Activated CD8-positive, alpha-beta memory T cell treated with anti-CD3 and anti-CD28 coated beads, Interleukin-2, amount 10 ng/mL, durations not matched to agents 7 days and 5 days (primary cell): Measurements from ENCODE around the gene MUC6. TPM values are rescaled to one million over a fixed set of nuclear protein-coding genes. Genes with fewer than 3 reads are reported as not detected.

ENCODE experiments used
- ATAC-seq: fragments of 150-1000 bp; cut with Tn5 transposase; one replicate; pipeline ENCODE4 v1.10.0; 2021; ENCODE audit warnings: moderate library complexity
- CTCF ChIA-PET: fragments of 350-600 bp; sonication (Branson Sonifier 250); formaldehyde crosslinking; loops from one replicate; lab custom pipeline; 2021; ENCODE audit warnings: antibody characterized with exemption; lab: Charles Lee
- DNase-seq: peaks from one replicate; pipeline ENCODE4 v3.0.0-alpha.2; 2020
- H3K27ac Mint-ChIP-seq: one replicate; pipeline ENCODE4 v1.8.0; 2021; ENCODE audit warnings: mild to moderate bottlenecking, mixed read lengths
- H3K27me3 Mint-ChIP-seq: one replicate; pipeline ENCODE4 v1.8.0; 2021; ENCODE audit warnings: mixed read lengths
- H3K36me3 Mint-ChIP-seq: one replicate; pipeline ENCODE4 v1.8.0; 2021; ENCODE audit warnings: mild to moderate bottlenecking, mixed read lengths
- H3K4me1 Mint-ChIP-seq: one replicate; pipeline ENCODE4 v1.8.0; 2021; ENCODE audit warnings: mixed read lengths
- H3K4me3 Mint-ChIP-seq: one replicate; pipeline ENCODE4 v1.8.0; 2021; ENCODE audit warnings: mild to moderate bottlenecking, moderate library complexity, mixed read lengths
- H3K9me3 Mint-ChIP-seq: one replicate; pipeline ENCODE4 v1.8.0; 2022; ENCODE audit warnings: low read depth, mixed read lengths
- total RNA-seq, 2 experiments: library from RNA; stranded (reverse); gene quantifications; one replicate each; pipeline ENCODE4 v1.2.3, GENCODE V29; 2021

MUC6 gene
- total RNA-seq, 2 experiments from 2014 or later = not detected

DNA sequence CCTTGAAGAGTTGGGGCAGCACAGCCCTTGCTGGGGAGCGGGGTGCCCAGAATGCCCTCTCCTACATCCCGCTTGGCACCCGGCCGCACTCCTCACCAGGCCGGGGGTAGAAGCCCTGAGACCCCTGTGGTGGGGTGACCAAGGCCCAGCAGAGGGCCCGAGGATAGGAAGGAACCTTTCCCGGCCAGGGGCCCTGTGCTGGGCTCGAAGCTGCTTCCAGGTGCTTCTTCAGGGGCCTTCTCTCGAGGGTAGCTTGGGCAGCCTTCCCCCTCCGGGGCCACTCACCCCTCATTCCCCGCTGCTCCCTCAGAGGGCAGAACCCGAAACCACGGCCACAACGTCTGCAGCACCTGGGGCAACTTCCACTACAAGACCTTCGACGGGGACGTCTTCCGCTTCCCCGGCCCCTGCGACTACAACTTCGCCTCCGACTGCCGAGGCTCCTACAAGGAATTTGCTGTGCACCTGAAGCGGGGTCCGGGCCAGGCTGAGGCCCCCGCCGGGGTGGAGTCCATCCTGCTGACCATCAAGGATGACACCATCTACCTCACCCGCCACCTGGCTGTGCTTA lies 38.9 kb upstream of the MUC6 start:
- H3K36me3 Mint-ChIP-seq = no peaks in the 10 kb centered on the region
- ATAC-seq (no peak), DNase-seq (no peak)
- H3K27ac Mint-ChIP-seq = no peak overlapping the region
- CTCF ChIA-PET = no interaction called here
- H3K9me3 Mint-ChIP-seq = no peaks in the 10 kb centered on the region
- H3K27me3 Mint-ChIP-seq = no peaks in the 10 kb centered on the region
- H3K4me3 Mint-ChIP-seq = no peak overlapping the region
- H3K4me1 Mint-ChIP-seq = no peaks in the 10 kb centered on the region

DNA sequence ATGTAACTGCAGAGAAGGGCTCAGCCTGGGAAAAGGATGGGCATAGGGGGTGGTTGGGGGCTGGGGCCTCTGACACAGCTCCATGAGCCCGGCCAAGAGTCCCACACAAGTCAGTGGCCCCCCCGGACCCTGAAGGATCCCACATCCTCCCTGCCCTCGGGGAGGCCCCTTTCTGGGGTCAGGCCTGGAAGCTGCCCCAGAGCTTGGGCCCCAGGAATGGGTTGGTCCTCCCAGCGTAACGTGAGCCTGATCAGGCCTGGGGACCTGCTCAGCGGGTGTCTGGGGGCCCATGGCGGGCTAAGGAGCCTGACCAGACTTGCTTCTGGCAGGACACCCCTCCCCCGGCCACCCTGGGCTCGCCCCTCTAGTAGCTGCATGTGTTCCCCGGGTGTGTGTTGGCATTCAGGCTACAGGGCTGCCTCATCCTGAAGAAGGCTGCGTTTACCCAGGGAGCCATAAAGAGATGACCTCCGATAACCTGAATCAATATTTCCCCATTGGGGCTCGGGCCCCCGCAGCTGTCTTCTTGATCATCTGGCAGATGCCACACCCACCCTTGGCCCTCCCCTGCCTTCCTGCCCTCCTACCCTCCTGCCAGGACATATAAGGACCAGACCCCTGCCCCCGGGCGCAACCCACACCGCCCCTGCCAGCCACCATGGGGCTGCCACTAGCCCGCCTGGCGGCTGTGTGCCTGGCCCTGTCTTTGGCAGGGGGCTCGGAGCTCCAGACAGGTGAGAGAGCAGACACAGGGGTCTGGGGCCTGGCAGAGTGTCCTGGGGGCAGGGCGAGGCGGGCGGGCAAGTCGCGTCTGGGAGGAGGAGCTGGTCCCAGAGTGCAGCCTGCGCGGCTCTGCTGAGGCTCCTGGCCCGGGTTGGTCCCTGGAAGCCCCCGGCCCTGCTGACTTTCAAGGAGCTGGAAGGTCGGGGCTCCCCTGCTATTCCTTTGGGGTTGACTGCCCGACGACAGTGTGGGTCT lies 38.0 kb upstream of the MUC6 start, which contains the start of gene MUC2:
MUC2 (plus strand) TSS at position 631 of the 978 bp plus-strand sequence.
- Mint-ChIP-seq H3K9me3 (no peaks in the 10 kb centered on the region), H3K36me3 (no peaks in the 10 kb centered on the region), H3K27me3 (no peaks in the 10 kb centered on the region), H3K4me3 (no peak within 1 kb of the TSS), H3K4me1 (no peaks in the 10 kb centered on the region), H3K27ac (no peak within 1 kb of the TSS)
- ATAC-seq (no peak), DNase-seq (no peak)
- CTCF ChIA-PET = no interaction called here

DNA sequence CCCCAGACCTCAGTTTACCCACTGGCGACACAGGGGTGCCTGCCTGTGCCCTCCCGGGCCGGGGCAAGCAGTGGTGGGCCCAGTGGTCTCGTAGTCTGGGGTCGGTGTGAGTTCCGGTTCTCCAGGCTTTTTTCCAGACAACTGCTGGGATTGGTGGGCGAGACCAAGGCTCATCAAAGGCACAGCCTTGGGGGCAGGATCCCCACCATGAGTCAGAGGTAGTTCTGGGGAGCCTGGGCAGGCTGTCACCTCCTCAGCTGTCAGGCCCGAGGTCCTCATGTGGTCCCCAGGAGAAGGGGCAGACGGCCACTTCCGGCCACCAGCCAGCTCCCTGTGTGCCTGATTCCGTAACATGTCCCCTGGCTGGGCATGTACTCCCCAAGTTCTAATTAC lies 37.3 kb upstream of the MUC6 start:
- Mint-ChIP-seq H3K4me3 (no peak overlapping the region), H3K36me3 (no peaks in the 10 kb centered on the region), H3K27me3 (no peaks in the 10 kb centered on the region), H3K9me3 (no peaks in the 10 kb centered on the region), H3K4me1 (no peaks in the 10 kb centered on the region), H3K27ac (no peak overlapping the region)
- CTCF ChIA-PET = no interaction called here
- DNase-seq = no peak
- ATAC-seq = no peak

DNA sequence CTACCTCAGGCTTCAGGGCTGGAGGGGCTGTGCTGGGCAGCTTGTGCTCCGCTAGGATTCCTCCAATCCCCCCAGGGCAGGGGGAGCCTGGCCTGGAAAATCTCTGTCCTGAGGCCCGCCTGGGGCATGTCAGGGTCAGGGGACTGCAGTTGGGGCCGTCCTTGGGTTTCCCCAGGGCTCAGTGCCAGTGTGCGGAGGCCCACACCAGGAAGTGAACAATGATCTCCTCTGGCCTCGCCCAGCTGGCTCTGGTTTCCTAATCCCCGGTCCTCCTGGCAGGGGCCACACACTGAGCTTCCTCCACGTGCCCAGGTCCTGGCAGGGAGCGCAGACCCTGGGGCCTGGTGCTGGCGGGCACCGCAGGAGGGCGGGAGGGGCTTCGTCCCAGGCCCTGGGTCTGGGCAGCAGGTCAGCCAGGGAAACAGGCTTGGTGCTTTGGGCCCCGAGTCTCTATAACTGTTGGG lies 36.8 kb upstream of the MUC6 start:
- no peaks in the 10 kb centered on the region for H3K4me1 Mint-ChIP-seq
- no peaks in the 10 kb centered on the region for H3K27me3 Mint-ChIP-seq
- no peaks in the 10 kb centered on the region for H3K9me3 Mint-ChIP-seq
- no peak for DNase-seq
- ATAC-seq = no peak
- H3K36me3 Mint-ChIP-seq = no peaks in the 10 kb centered on the region
- no peak overlapping the region for H3K27ac Mint-ChIP-seq
- CTCF ChIA-PET = no interaction called here
- H3K4me3 Mint-ChIP-seq = no peak overlapping the region

DNA sequence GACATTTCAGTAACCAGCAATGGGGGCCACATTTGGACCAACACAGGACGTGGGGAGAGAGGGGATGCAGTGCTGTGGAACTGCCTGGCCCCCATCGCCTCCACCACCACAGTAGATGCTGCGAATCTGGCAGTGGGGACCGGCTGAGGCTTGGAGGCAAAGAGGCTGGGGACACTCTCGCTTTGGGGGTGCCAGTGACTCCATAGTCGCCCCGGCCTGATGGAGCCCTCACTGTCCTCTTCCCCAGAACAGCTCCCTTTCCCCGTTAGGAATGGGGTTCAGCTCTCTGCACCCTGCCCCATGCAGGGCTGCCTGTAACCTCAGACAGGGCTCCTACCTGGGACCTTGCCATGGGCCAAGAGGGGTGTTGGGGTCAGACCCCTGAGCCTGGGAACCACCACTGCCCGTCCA lies 36.3 kb upstream of the MUC6 start:
- H3K36me3 Mint-ChIP-seq = no peaks in the 10 kb centered on the region
- DNase-seq (no peak), ATAC-seq (no peak)
- no peaks in the 10 kb centered on the region for H3K9me3 Mint-ChIP-seq
- CTCF ChIA-PET = no interaction called here
- no peaks in the 10 kb centered on the region for H3K4me1 Mint-ChIP-seq
- H3K27me3 Mint-ChIP-seq = no peaks in the 10 kb centered on the region
- no peak overlapping the region for H3K4me3 Mint-ChIP-seq
- H3K27ac Mint-ChIP-seq = no peak overlapping the region

DNA sequence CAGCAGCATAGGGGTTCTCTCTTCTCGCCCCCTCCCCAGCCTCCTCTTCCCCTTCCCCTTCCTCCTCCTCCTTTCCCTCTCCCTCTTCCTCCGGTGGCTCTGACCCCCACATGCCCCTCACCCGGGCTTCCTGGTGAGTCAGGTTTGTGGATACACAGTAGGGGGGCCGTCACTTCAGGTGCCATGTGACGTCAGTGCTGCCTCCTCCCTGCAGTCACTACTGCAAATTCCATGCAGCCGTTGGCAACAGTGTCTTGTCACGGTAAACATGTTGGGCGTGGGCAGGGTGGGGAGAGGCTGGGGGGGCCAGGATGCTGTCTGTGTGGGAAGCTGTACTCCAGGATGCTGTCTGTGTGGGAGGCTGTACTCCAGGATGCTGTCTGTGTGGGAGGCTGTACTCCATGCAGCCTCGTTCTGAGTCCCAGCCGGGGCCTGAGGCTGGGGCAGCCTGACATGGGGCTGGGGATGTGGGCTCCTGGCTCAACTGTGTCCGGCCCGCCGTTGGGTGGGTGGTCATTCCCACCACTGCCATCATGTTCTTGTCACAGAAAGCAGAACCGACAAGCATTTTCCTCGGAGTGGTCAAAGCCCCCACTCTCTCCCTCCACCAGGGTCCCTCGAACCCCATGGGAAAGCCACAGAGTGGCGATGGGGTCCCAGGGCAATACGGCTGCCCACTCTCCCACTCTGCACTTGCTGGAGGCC lies 35.8 kb upstream of the MUC6 start:
- H3K27ac Mint-ChIP-seq = no peak overlapping the region
- DNase-seq (no peak), ATAC-seq (no peak)
- H3K4me1 Mint-ChIP-seq = no peaks in the 10 kb centered on the region
- H3K4me3 Mint-ChIP-seq = no peak overlapping the region
- no peaks in the 10 kb centered on the region for H3K36me3 Mint-ChIP-seq
- H3K27me3 Mint-ChIP-seq = no peaks in the 10 kb centered on the region
- H3K9me3 Mint-ChIP-seq = no peaks in the 10 kb centered on the region
- CTCF ChIA-PET = no interaction called here

DNA sequence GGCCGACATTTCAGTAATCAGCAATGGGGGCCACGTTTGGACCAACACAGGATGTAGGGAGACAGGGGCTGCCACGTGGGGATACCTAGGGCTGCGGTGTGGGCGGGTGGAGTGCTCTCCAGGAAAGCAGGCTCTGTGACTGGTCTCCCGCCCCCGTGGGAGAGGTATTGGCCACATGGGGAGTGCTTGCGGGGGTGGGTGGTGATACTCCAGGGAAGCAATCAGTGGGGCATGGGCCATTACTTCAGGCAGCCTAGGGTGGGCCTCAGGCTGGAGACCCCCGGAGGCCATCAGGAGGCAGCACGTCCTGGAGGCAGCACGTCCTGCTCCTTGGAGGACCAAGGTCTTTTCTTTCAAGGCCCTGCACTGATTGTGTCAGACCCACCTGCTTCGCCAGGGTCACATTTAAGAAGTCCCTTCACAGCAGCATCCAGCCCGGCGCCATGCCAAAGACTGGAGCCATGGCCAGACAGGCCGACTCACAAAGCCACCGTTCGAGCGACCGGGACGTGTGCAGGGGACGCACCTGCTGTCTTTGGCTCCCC lies 35.1 kb upstream of the MUC6 start:
- CTCF ChIA-PET = no interaction called here
- Mint-ChIP-seq H3K36me3 (no peaks in the 10 kb centered on the region), H3K9me3 (no peaks in the 10 kb centered on the region), H3K4me1 (no peaks in the 10 kb centered on the region), H3K27me3 (no peaks in the 10 kb centered on the region), H3K4me3 (no peak overlapping the region), H3K27ac (no peak overlapping the region)
- no peak for ATAC-seq
- no peak for DNase-seq

DNA sequence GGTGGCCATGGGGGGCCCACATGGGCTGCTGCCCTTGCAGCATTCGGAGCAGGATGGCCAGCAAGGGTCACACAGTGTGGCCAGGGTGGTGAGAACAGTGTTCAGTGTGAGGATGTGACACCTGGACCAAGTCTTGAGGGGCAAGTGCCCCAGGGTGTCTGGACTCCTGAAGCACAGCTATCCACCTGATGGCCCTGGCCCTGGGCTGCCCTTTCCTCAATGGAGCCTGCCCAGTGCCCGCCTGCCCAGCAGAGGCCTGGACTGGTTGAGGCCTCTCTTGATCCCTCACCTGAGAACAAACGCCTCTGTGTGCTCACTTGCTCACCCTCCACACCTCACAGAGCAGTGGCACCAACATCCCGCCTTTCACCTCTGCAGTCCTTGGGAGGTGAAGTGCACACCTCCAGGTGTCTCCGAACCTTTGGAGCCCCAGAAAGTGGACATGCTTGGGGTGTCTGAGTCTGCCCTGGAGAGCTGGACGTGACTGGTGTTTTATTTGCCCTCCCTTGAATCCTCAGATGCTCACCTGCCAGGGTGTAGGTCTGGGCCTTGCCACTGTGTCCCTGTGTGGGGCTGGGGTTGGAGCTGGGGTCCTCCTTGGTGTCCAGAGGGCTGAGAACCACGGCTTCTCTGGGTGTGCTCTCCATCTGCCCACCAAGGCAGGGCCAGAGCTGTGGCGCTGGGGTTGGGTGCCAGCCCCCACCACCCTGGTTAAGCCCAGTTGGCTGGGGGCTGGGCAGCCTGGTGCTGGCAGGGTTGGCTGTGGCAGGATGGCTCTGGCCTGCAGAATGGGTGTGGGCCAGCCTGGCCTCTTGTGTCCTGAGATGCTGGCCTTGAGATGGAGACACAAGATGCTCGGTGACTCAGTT lies 34.3 kb upstream of the MUC6 start:
- Mint-ChIP-seq H3K27ac (no peak overlapping the region), H3K36me3 (no peaks in the 10 kb centered on the region)

DNA sequence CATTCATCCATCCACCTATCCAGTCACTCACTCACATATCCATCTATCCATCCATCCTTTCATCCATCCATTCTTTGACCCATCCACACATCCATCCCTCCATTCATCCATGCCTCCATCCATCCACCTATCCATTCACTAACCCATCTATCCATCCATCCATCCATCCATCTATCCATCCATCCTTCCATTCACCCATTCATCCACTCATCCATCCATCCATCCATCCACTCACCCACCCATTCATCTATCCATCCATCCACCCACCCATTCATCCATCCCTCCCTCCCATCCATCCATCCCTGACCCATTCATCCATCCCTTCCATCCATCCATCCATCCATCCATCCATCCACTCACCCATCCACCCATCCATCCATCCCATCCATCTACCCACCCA lies 33.2 kb upstream of the MUC6 start:
- CTCF ChIA-PET = no interaction called here
- H3K27me3 Mint-ChIP-seq = peaks cover 4% of the 10 kb centered on the region
- no peak for DNase-seq
- no peak overlapping the region for H3K27ac Mint-ChIP-seq
- no peak for ATAC-seq
- H3K9me3 Mint-ChIP-seq = no peaks in the 10 kb centered on the region
- no peak overlapping the region for H3K4me3 Mint-ChIP-seq
- no peaks in the 10 kb centered on the region for H3K36me3 Mint-ChIP-seq
- no peaks in the 10 kb centered on the region for H3K4me1 Mint-ChIP-seq

More for the DNA sequence above, 34.3 kb upstream of the MUC6 start:
- DNase-seq = no peak
- Mint-ChIP-seq H3K27me3 (peaks cover under 1% of the 10 kb centered on the region), H3K4me1 (no peaks in the 10 kb centered on the region), H3K4me3 (no peak overlapping the region), H3K9me3 (no peaks in the 10 kb centered on the region)
- ATAC-seq = no peak
- CTCF ChIA-PET = no interaction called here

DNA sequence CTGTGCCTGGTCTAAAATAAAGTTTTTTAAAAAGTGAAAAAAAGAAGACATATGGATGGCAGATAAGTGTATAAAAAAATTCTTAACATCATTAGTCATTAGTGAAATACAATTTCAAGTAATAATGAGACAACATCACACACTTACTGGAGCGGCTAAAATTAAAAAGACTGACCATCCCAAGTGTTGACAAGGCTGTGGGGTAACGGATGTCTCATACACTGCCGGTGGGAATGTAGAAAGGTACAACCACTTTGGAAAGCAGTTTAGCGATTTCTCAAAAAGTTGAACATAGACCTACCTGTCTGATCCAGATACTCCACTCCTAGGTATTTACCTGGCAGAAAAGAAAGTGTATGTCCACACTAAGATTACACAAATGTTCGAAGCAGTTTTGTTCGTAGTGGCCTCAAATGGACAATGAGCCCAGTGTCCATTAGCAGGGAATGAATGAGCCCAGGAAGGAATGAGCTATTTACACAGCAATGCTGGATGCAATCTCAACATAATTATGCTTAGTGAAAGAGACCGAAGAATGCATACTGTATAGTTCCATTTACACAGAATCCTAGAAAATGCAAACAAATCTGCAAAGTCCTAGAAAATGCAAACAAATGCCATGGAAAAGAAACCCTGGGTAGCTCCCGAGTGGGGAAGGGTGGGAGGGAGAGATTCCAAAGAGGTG lies 31.4 kb upstream of the MUC6 start:
- no peak overlapping the region for H3K27ac Mint-ChIP-seq
- H3K4me3 Mint-ChIP-seq = no peak overlapping the region
- H3K27me3 Mint-ChIP-seq = peaks cover 16% of the 10 kb centered on the region
- H3K4me1 Mint-ChIP-seq = no peaks in the 10 kb centered on the region
- ATAC-seq = no peak
- no peaks in the 10 kb centered on the region for H3K9me3 Mint-ChIP-seq
- H3K36me3 Mint-ChIP-seq = no peaks in the 10 kb centered on the region
- no peak for DNase-seq
- CTCF ChIA-PET = no interaction called here

DNA sequence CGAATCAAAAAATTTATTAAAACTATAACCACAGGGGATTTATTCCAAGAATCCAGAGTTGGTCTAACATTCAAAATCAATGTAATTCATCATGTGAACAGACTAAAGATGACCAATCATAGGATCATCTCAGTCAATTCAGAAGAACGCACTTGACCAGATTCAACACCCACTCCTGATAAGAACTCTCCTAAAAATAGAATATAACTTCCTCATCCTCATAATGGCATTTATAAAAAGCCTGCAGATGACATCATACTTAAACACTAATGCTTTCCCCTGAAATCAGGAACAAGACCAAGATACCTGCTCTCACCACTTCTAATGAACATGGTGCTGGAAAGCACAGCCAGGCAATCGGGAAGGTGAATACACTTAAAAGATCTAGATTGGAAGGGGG lies 27.6 kb upstream of the MUC6 start:
- Mint-ChIP-seq H3K4me3 (no peak overlapping the region), H3K36me3 (no peaks in the 10 kb centered on the region), H3K9me3 (no peaks in the 10 kb centered on the region), H3K27ac (no peak overlapping the region), H3K4me1 (no peaks in the 10 kb centered on the region), H3K27me3 (peaks cover 22% of the 10 kb centered on the region)
- CTCF ChIA-PET = no interaction called here
- no peak for DNase-seq
- no peak for ATAC-seq

DNA sequence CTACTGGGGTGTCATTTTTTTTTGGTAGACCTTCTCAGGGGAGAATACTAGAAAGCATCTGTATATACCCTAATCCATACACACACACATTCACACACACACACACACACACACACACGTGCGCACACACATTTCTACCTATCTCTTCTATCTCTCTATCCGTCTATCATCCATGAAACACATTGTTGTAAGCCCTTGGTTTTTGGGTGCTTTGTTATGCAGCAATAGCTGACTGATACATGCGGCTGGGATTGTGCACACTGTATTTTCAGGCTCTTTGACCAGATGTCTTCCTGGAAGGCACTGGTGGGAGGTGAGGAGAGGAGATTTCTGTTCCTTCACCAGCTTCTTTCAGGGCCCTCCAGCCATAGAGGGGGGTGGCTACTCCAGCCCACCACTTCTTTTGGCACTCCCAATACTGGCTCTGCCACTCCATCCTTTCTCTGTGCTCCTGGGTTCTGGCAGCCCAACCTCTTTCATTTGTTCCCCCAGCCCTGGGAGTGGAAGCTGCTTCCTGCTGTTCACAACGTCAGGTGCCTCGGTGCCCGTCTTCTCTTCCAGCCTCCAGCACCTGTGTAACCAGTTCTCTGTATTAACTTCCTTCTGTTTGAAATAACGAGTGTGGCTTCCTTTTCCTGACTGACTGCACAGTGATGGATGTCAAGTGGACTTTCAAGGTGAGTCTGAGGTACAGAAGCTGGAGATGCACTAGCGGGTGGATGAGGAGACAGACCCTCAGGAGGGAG lies 25.7 kb upstream of the MUC6 start:
- no peak for DNase-seq
- Mint-ChIP-seq H3K27me3 (peaks cover 23% of the 10 kb centered on the region), H3K4me3 (no peak overlapping the region), H3K9me3 (no peaks in the 10 kb centered on the region), H3K27ac (no peak overlapping the region), H3K36me3 (no peaks in the 10 kb centered on the region), H3K4me1 (no peaks in the 10 kb centered on the region)
- no peak for ATAC-seq
- CTCF ChIA-PET = interaction anchor here (1.3 to 1.5 kb wide), 2 partner anchors 11 to 16 kb away, joined by 3 to 8 read pairs; no protein-coding TSS in a partner anchor
